GM12873 (cell line): ENCODE measurements around the gene MAPK10.

ENCODE experiments used
- CTCF ChIP-seq: IDR thresholded peaks from 2 replicates; pipeline ENCODE4 v1.5.1; 2012; ENCODE audit warnings: low read depth, mild to moderate bottlenecking, moderate library complexity, low read length, control low read depth; ENCODE audit not compliant: insufficient read depth; ENCODE audit errors: missing control alignments

MAPK10 gene

DNA sequence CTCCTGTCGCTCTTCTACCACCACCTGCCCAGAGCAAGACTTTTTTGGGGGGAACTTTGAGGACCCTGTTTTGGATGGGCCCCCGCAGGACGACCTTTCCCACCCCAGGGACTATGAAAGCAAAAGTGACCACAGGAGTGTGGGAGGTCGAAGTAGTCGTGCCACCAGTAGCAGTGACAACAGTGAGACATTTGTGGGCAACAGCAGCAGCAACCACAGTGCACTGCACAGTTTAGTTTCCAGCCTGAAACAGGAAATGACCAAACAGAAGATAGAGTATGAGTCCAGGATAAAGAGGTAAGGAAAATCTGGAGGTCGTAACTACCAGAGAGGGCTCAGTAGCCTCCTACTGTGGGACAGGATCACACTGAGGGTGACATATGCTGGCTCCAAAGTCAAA lies 364.5 kb downstream of the MAPK10 start:
- no peak for TF ChIP-seq CTCF

- TF ChIP-seq CTCF: no peak
These were observed 365.3 kb downstream of the MAPK10 start for GRCh38 chr4:85994576-85994975.

- no peak for TF ChIP-seq CTCF
These were observed 366.2 kb downstream of the MAPK10 start for GRCh38 chr4:85993641-85994040.

DNA sequence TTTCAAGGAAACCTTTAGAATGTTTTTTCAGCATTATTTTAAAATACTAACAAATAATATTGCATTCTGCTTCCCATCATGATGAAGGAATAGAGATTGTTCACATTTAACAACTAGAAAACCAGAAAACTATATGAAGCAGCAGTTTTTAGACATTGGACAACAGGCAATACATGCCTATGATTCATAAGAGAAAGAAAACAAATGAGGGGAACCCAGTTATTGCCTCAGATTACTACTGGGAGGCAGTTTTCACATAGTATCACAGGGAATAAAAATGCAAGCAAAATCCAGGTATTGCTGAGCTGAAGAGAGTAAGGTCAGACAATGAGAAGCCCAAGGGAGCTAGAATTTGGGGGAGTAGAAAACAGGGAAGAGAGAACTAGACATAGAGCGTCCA lies 373.6 kb downstream of the MAPK10 start:
- TF ChIP-seq CTCF: no peak

DNA sequence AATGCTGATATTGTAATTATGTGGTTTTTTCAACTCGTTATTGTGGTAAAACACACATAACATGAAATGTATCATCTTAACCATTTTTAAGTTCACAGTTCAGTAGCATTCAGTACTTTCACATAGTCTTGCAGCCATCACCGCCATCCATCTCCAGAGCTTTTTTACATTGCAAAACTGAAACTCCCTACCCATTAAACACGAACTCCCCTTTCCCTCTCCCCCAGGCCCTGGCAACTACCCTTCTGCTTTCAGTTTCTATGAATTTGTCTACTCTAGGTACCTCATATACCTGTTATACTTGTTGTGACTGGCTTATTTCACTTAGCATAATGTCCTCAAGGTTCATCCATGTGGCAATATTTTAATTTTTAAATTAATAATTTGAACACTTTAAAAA lies 380.6 kb downstream of the MAPK10 start:
- no peak for TF ChIP-seq CTCF

GRCh38 chr4:85970535-85970934 lies 389.3 kb downstream of the MAPK10 start:
- TF ChIP-seq CTCF: no peak

DNA sequence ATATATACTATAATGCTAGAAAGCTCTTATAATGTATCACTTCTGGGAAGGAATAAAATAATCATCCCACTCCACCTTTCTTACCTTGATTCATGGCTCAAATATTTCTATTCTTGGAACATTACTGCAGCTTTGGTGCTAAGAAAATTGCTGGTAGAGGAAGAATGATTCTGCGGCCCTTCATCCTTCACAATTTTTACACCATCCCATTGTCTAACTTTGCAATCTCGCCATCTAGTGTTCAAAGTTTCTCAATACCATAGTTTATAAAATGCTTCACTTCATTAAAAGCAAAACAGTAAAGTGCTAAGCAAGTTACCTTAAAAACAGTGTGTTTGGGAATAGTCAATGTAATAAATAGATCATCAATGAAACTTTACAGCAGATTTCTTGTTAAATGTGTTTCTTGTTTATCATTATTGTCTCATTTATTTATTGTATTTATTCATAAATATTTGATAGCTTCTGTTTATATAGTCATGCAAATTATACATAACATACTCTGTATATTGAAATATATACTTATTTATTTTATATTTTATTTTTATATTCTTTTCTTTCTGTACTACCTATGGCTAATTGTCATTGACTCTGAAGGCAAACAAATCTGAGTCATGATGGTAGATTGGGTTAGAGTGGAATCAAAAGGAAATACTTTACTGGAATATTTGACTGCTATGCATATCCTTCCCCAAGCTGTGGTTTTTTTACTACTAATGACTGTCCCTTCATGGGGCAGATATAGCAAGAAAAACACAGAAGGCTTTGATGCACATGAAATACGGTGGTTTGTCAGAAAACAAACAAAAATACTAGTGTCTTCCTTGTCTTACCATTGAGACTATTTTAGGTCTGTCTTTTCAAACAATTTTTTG lies 390.7 kb downstream of the MAPK10 start:
- peak; percentile 59 for TF ChIP-seq CTCF

DNA sequence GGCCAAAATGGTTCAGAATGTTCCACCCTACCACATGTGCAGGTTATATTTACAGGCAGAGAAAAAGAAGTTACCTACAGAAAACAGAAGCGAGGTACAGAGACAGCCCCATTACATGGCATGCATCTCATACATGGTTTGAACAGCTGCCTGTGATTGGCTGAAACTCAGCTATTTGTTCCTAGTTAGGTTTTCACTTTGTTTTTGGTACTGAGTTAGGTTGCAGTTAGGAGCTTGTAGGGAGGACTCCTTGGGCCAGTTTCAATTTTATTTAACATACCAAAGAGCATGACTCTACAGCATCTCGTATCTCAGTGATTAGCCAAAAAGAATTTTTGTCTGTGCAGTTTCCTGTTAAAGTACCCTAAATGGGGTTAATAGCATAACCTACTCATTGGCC lies 392.0 kb downstream of the MAPK10 start:
- no peak for TF ChIP-seq CTCF
